ENCODE results near the gene ABHD16A. TPM values are rescaled to one million over a fixed set of nuclear protein-coding genes. Genes with fewer than 3 reads are reported as not detected.

The ABHD16A gene
- total RNA-seq, 1 donor: 43.4 TPM

DNA sequence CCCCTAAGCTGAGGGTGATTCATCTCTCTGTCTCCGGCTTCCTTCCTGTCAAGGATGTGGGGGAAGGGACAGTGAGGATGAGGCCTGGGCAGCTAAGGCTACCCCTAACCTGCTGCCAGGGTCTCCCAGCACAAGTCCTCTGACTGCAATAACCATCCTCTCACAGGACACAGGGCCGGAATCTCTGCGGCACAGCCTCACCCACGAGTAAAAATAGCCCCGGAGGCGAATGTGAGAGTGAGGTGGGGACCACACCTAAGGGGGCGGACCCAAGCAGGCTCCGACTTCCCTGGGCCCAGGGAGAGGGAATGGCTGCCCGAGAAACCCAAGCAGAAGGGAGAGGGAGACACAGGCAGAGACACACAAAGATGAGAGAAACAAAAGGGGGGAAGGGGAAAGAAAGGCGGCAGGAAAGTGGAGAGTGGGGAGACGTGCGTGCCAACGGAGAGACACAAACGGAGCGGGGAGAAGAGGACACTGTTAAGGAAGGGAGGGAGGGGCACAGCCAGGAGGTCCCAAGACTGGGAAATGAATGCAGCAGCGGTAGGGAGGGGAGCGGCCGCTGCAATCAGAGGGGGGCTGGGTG lies 31.8 kb upstream of the ABHD16A start:
- peaks cover 26% of the 10 kb centered on the region for H4K20me1 ChIP-seq (ENCODE audit: insufficient read depth, low read length)
- peaks cover 48% of the 10 kb centered on the region for H3K79me2 ChIP-seq (ENCODE audit: insufficient read depth, low read length)
- H3K27me3 ChIP-seq (ENCODE audit: insufficient read depth, low read length): no peaks in the 10 kb centered on the region
- TF ChIP-seq, protein P1, sequence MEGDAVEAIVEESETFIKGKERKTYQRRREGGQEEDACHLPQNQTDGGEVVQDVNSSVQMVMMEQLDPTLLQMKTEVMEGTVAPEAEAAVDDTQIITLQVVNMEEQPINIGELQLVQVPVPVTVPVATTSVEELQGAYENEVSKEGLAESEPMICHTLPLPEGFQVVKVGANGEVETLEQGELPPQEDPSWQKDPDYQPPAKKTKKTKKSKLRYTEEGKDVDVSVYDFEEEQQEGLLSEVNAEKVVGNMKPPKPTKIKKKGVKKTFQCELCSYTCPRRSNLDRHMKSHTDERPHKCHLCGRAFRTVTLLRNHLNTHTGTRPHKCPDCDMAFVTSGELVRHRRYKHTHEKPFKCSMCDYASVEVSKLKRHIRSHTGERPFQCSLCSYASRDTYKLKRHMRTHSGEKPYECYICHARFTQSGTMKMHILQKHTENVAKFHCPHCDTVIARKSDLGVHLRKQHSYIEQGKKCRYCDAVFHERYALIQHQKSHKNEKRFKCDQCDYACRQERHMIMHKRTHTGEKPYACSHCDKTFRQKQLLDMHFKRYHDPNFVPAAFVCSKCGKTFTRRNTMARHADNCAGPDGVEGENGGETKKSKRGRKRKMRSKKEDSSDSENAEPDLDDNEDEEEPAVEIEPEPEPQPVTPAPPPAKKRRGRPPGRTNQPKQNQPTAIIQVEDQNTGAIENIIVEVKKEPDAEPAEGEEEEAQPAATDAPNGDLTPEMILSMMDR (IDR thresholded peaks at IDR 0.05; ENCODE audit: extremely low read depth, low read depth, low read length): no peak
- no peaks in the 10 kb centered on the region for H3K9me3 ChIP-seq (ENCODE audit: low read depth, low read length)
- H3K4me3 ChIP-seq (ENCODE audit: insufficient read depth, low read length): peak overlapping the region; percentile 89
- peak overlapping the region; percentile 99 for H3K4me2 ChIP-seq (ENCODE audit: insufficient read depth, low read length)
- DNase-seq (ENCODE audit: insufficient read length, low spot score, missing footprints): peak; percentile 94
- H2AFZ ChIP-seq (ENCODE audit: low read length): peak overlapping the region; percentile 79
- H3K36me3 ChIP-seq (ENCODE audit: insufficient read depth, low read length): peaks cover 38% of the 10 kb centered on the region
- peak overlapping the region; percentile 82 for H3K27ac ChIP-seq (ENCODE audit: low read depth, low read length)
- H3K4me1 ChIP-seq (ENCODE audit: insufficient read depth, low read length): peaks cover 48% of the 10 kb centered on the region

DNA sequence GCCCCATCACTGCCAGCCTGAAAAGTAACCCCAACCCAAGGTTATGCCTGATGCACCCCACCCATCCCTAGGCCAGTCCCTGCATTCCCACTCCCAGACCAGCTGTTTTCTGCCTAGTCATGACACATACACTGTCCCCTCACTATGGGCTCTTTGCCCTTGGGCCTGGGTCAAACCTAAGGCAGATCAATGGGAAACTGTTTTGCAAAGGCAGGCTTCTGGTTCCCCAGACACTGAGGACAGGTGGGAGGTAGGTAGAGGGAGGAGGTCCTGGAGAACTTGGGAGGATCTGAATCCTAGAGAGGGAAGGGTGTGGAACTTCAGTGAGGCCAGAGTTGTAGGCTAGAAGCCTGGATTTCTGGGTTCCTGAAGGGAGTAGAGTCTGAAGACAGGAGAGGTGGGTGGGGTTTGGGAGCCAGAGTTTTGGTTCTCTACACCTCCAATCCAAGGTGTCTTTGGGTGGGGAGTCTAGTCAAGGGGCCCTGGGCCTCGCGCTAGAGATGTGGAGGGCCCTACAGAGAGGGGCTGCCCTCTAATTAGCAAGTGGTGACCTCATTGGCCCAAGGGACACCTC lies 31.2 kb upstream of the ABHD16A start:
- H3K9me3 ChIP-seq (ENCODE audit: low read depth, low read length): no peaks in the 10 kb centered on the region
- TF ChIP-seq, protein P1 (IDR thresholded peaks at IDR 0.05; ENCODE audit: extremely low read depth, low read depth, low read length): no peak
- peaks cover 38% of the 10 kb centered on the region for H3K36me3 ChIP-seq (ENCODE audit: insufficient read depth, low read length)
- H2AFZ ChIP-seq (ENCODE audit: low read length): peak overlapping the region; percentile 79
- H3K27me3 ChIP-seq (ENCODE audit: insufficient read depth, low read length): no peaks in the 10 kb centered on the region
- peak overlapping the region; percentile 99 for H3K4me2 ChIP-seq (ENCODE audit: insufficient read depth, low read length)
- H3K79me2 ChIP-seq (ENCODE audit: insufficient read depth, low read length): peaks cover 47% of the 10 kb centered on the region
- peaks cover 45% of the 10 kb centered on the region for H3K4me1 ChIP-seq (ENCODE audit: insufficient read depth, low read length)
- peak overlapping the region; percentile 82 for H3K27ac ChIP-seq (ENCODE audit: low read depth, low read length)
- H3K4me3 ChIP-seq (ENCODE audit: insufficient read depth, low read length): peak overlapping the region; percentile 89
- peaks cover 26% of the 10 kb centered on the region for H4K20me1 ChIP-seq (ENCODE audit: insufficient read depth, low read length)
- no peak for DNase-seq (ENCODE audit: insufficient read length, low spot score, missing footprints)

DNA sequence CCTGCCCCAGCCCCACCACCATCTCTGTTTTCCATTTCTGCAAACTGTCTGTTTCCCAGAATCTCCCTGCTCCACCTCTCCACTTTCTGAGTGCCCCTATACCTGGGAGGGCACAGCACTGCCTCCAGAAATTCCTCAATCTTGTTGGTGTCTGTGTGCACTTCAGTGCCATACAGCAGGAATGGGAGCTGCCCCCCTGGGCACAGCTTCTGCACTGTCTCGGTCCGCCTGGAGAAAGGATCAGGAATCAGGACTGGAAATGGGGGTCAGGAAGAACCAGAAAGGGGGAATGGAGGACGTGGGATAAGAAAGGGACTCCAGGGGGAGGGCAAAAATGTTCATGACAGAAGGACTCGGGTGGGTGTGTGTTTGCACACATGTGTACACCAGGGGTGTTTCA lies 30.6 kb upstream of the ABHD16A start:
- TF ChIP-seq, protein P1 (IDR thresholded peaks at IDR 0.05; ENCODE audit: extremely low read depth, low read depth, low read length): no peak
- H3K36me3 ChIP-seq (ENCODE audit: insufficient read depth, low read length): peaks cover 38% of the 10 kb centered on the region
- H3K27me3 ChIP-seq (ENCODE audit: insufficient read depth, low read length): no peaks in the 10 kb centered on the region
- peaks cover 45% of the 10 kb centered on the region for H3K4me1 ChIP-seq (ENCODE audit: insufficient read depth, low read length)
- peaks cover 52% of the 10 kb centered on the region for H3K79me2 ChIP-seq (ENCODE audit: insufficient read depth, low read length)
- peaks cover 26% of the 10 kb centered on the region for H4K20me1 ChIP-seq (ENCODE audit: insufficient read depth, low read length)
- peak overlapping the region; percentile 99 for H3K4me2 ChIP-seq (ENCODE audit: insufficient read depth, low read length)
- no peak for DNase-seq (ENCODE audit: insufficient read length, low spot score, missing footprints)
- H2AFZ ChIP-seq (ENCODE audit: low read length): no peak overlapping the region
- H3K27ac ChIP-seq (ENCODE audit: low read depth, low read length): peak overlapping the region; percentile 82
- H3K9me3 ChIP-seq (ENCODE audit: low read depth, low read length): no peaks in the 10 kb centered on the region
- H3K4me3 ChIP-seq (ENCODE audit: insufficient read depth, low read length): peak overlapping the region; percentile 89

DNA sequence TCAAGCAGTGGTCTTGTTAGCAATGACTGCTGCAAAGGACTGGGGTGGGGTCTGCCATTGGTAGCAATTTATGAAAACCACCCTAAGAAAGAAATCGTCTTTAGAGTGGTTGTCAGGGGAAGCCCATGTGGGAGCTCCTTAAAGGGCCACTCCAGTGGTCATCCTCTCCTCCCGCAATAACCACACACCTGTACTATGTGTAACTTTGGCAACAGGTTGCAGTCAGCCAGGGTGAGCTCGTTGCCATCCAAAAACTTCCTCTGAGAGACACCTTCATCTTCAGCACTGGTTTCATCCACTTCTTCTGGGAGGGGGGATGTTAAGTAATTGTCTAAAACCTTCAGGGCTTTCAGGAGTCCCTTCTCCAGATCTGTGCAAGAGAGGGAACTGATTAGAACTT lies 28.9 kb upstream of the ABHD16A start:
- DNase-seq (ENCODE audit: insufficient read length, low spot score, missing footprints): no peak
- no peak overlapping the region for H2AFZ ChIP-seq (ENCODE audit: low read length)
- H3K27ac ChIP-seq (ENCODE audit: low read depth, low read length): no peak overlapping the region
- no peak overlapping the region for H3K4me2 ChIP-seq (ENCODE audit: insufficient read depth, low read length)
- peaks cover 44% of the 10 kb centered on the region for H3K36me3 ChIP-seq (ENCODE audit: insufficient read depth, low read length)
- H3K9me3 ChIP-seq (ENCODE audit: low read depth, low read length): no peaks in the 10 kb centered on the region
- no peaks in the 10 kb centered on the region for H3K27me3 ChIP-seq (ENCODE audit: insufficient read depth, low read length)
- H3K4me3 ChIP-seq (ENCODE audit: insufficient read depth, low read length): no peak overlapping the region
- TF ChIP-seq, protein P1 (IDR thresholded peaks at IDR 0.05; ENCODE audit: extremely low read depth, low read depth, low read length): no peak
- peaks cover 53% of the 10 kb centered on the region for H3K79me2 ChIP-seq (ENCODE audit: insufficient read depth, low read length)
- H4K20me1 ChIP-seq (ENCODE audit: insufficient read depth, low read length): peaks cover 28% of the 10 kb centered on the region
- peaks cover 33% of the 10 kb centered on the region for H3K4me1 ChIP-seq (ENCODE audit: insufficient read depth, low read length)

Data from osteoblast (primary cell).